Tibial nerve (tissue), 4 donors: ENCODE data around the gene CHRDL2.

ENCODE experiments used
- CTCF ChIP-seq, 5 experiments: fragments of 200-600 bp in 3 of 5; fragments of 450-650 bp in 2 of 5; sonication (generic) in 3 of 5; IDR thresholded peaks; one replicate each; pipeline ENCODE4 v1.5.1; 2016 to 2019; ENCODE audit warnings: antibody characterized with exemption in 5 of 5, mild to moderate bottlenecking in 3 of 5, moderate library complexity in 2 of 5
- EP300 ChIP-seq, 2 donors: sonication (generic); formaldehyde crosslinking; IDR thresholded peaks; one replicate each; pipeline ENCODE4 v1.6.1; 2017; ENCODE audit warnings: antibody characterized with exemption in 2 of 2, mild to moderate bottlenecking in 1 of 2

GRCh38 chr11:74678591-74679512, 52.4 kb downstream of the CHRDL2 start:
- no peak for TF ChIP-seq EP300 (IDR thresholded peaks at IDR 0.05)
- no peak for TF ChIP-seq CTCF (IDR thresholded peaks at IDR 0.05)
